GM19395 (cell line): ENCODE measurements around the gene IPCEF1.
"Not testable (repeated sequence)": the region's sequence is repeated elsewhere in the genome, so short reads cannot be mapped to it uniquely, and the experiment has no call there.

Experiments
- ATAC-seq: cut with Tn5 transposase; IDR thresholded peaks from one replicate; pipeline ENCODE4 v1.9.1; 2021; ENCODE audit warnings: mild to moderate bottlenecking, moderate library complexity; ENCODE audit not compliant: unreplicated experiment

IPCEF1 gene

GRCh38 chr6:154227862-154228520 is 128.6 kb downstream of the IPCEF1 start:
- ATAC-seq = no peak

- no peak for ATAC-seq
Observed at GRCh38 chr6:154226461-154226860, 130.1 kb downstream of the IPCEF1 start.

GRCh38 chr6:154223296-154223695 is 133.3 kb downstream of the IPCEF1 start:
- no peak for ATAC-seq

- no peak for ATAC-seq
Observed at GRCh38 chr6:154222716-154223115, 133.9 kb downstream of the IPCEF1 start.

- ATAC-seq = no peak
Observed at GRCh38 chr6:154219250-154219649, 137.4 kb downstream of the IPCEF1 start.

- ATAC-seq = no peak
Observed at GRCh38 chr6:154218787-154219186, 137.8 kb downstream of the IPCEF1 start.

- ATAC-seq = no peak
Observed at GRCh38 chr6:154218301-154218700, 138.3 kb downstream of the IPCEF1 start.

- ATAC-seq = no peak
Observed at GRCh38 chr6:154213782-154214181, 142.8 kb downstream of the IPCEF1 start.

GRCh38 chr6:154210678-154211077 is 145.9 kb downstream of the IPCEF1 start:
- no peak for ATAC-seq

- no peak for ATAC-seq
Observed at GRCh38 chr6:154209555-154209954, 147.0 kb downstream of the IPCEF1 start.

GRCh38 chr6:154206996-154207395 is 149.6 kb downstream of the IPCEF1 start:
- no peak for ATAC-seq

GRCh38 chr6:154206141-154206540 is 150.5 kb downstream of the IPCEF1 start:
- ATAC-seq = no peak

- no peak for ATAC-seq
Observed at GRCh38 chr6:154202958-154203357, 153.6 kb downstream of the IPCEF1 start.

GRCh38 chr6:154202339-154202738 is 154.3 kb downstream of the IPCEF1 start:
- no peak for ATAC-seq

- ATAC-seq = not testable (repeated sequence)
Observed at GRCh38 chr6:154201688-154202087, 154.9 kb downstream of the IPCEF1 start.

- no peak for ATAC-seq
Observed at GRCh38 chr6:154197196-154197860, 159.3 kb downstream of the IPCEF1 start.

- no peak for ATAC-seq
Observed at GRCh38 chr6:154196333-154196885, 160.2 kb downstream of the IPCEF1 start.

- no peak for ATAC-seq
Observed at GRCh38 chr6:154187714-154188113, 168.9 kb downstream of the IPCEF1 start.

GRCh38 chr6:154187203-154187602 is 169.4 kb downstream of the IPCEF1 start:
- ATAC-seq = no peak

- ATAC-seq = no peak
Observed at GRCh38 chr6:154179434-154179833, 177.2 kb downstream of the IPCEF1 start.

GRCh38 chr6:154172393-154172792 is 184.2 kb downstream of the IPCEF1 start:
- ATAC-seq = not testable (repeated sequence)

GRCh38 chr6:154170106-154170505 is 186.5 kb downstream of the IPCEF1 start:
- ATAC-seq = no peak
